ENCODE data around the gene PRDX5.
A peak's percentile ranks its signal among the peaks of the same experiment; 100 is the strongest.

Gene PRDX5

DNA sequence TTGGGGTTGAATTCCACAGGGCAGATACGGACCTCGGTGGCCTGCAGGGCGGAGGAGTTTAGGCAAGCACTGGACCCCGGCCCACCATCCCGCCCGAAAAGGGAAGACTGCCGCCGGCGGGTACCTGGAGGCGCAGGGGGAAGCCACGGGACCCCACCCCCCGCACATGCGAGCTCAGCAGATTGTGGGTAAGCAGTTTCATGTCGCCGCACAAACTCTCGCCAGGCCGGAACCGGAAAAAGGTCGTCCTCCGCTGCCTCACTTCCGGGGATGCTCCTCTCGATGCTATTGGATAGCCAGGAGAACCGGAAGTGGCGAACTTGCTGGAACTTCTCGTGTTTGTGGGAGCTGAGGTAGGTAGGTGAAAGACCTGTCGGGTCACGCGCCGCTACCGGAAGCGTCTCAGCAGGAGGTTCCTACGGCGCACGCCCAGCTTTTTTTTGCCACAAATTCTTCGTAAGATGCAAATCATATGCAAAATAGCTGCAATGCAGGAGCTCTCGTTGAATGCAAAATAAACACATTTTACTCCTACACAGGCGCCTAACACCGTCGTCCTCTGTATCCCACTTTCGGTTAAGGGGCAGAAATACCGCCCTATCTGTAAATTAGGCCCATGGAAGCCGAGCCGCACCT is 478 bp upstream of the PRDX5 start, which contains the start of gene TRMT112:
TSS of gene TRMT112 (minus strand) at position 235 of the 636 bp plus-strand sequence. CDS start at position 202, 33 bp downstream.
- no peaks in the 10 kb centered on the region for H3K9me3 ChIP-seq
- TF ChIP-seq, protein P1, sequence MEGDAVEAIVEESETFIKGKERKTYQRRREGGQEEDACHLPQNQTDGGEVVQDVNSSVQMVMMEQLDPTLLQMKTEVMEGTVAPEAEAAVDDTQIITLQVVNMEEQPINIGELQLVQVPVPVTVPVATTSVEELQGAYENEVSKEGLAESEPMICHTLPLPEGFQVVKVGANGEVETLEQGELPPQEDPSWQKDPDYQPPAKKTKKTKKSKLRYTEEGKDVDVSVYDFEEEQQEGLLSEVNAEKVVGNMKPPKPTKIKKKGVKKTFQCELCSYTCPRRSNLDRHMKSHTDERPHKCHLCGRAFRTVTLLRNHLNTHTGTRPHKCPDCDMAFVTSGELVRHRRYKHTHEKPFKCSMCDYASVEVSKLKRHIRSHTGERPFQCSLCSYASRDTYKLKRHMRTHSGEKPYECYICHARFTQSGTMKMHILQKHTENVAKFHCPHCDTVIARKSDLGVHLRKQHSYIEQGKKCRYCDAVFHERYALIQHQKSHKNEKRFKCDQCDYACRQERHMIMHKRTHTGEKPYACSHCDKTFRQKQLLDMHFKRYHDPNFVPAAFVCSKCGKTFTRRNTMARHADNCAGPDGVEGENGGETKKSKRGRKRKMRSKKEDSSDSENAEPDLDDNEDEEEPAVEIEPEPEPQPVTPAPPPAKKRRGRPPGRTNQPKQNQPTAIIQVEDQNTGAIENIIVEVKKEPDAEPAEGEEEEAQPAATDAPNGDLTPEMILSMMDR (IDR thresholded peaks at IDR 0.05) = no peak
- H3K27me3 ChIP-seq = no peaks in the 10 kb centered on the region
- peaks cover 55% of the 10 kb centered on the region for H3K36me3 ChIP-seq
- peak within 1 kb of the TSS; percentile 96 for H3K27ac ChIP-seq
- H3K4me1 ChIP-seq (ENCODE audit: control insufficient read depth in 1 of 2, insufficient read depth in 1 of 2, low read depth in 1 of 2, low read length in 1 of 2) = peaks cover 26 to 31% of the 10 kb centered on the region in 2 experiments
- peak within 1 kb of the TSS; percentile 75 to 81 for H3K4me3 ChIP-seq (ENCODE audit: low read depth in 1 of 2, low read length in 1 of 2)

DNA sequence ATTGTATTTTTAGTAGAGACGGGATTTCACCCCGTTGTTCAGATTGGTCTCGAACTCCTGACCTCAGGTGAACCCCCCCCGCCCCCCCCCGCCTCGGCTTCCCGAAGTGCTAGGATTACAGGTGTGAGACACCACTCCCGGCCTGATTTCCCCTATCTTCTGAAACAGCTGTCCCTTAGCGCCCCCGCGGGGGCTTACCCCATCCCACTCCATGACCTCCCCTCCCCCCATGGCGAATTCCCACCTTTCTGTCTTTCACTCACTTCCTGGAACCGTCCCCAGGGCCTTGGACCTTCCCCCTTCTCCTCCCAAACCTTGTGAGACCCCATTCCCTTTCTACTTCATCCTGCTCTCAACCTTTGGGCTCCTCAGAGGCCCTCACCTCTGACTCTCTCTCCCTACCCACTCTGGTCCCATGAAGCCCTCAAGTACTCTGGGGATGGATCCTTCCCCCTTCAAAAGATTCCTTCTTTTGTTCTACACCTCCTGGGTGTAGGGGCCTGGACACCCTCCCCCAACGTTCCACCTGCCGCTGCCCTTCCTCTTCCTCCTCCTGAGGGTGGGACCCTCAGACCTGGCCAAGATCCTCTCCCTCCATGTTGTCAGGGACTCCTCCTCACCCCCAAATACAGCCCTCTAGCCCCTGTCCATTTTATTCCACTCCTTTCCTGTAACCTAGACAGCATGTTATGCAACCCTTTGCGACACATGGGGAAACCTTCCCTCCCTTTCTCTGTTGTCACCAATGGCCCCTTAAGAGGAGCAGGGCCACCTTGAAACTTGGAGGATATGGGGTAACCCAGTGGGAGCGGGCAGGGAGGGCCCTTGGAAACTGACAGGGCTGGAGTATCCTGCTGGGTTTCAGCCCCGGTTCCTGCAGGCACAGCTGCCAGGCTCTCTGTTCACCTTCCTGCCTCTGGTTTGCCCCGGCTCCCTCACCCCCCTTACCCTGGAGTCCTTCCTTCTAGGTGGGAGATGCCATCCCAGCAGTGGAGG is 1.1 kb downstream of the PRDX5 start:
- TF ChIP-seq, protein P1 (IDR thresholded peaks at IDR 0.05) = no peak
- H3K4me3 ChIP-seq (ENCODE audit: low read depth in 1 of 2, low read length in 1 of 2) = peak overlapping the region; percentile 75 to 81

DNA sequence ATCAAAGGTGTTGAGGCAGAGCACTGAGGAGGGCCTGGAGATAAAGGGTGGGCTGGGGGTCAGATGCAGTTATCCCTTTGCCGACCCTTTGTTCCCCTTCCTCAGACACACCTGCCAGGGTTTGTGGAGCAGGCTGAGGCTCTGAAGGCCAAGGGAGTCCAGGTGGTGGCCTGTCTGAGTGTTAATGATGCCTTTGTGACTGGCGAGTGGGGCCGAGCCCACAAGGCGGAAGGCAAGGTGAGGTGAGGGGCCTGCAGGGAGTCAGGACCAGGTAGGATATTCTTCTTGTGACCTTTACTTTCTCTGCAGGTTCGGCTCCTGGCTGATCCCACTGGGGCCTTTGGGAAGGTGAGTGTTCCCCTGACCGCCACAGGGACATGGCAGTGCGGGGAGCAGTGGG is 2.6 kb downstream of the PRDX5 start:
- H3K36me3 ChIP-seq = peaks cover 43% of the 10 kb centered on the region
- peaks cover 22 to 31% of the 10 kb centered on the region in 2 experiments for H3K4me1 ChIP-seq (ENCODE audit: control insufficient read depth in 1 of 2, insufficient read depth in 1 of 2, low read depth in 1 of 2, low read length in 1 of 2)
- no peaks in the 10 kb centered on the region for H3K9me3 ChIP-seq
- TF ChIP-seq, protein P1 (IDR thresholded peaks at IDR 0.05) = no peak
- no peak overlapping the region for H3K4me3 ChIP-seq (ENCODE audit: low read depth in 1 of 2, low read length in 1 of 2)
- no peaks in the 10 kb centered on the region for H3K27me3 ChIP-seq
- peak overlapping the region; percentile 96 for H3K27ac ChIP-seq

More for the DNA sequence above, 1.1 kb downstream of the PRDX5 start:
- peaks cover 22 to 31% of the 10 kb centered on the region in 2 experiments for H3K4me1 ChIP-seq (ENCODE audit: control insufficient read depth in 1 of 2, insufficient read depth in 1 of 2, low read depth in 1 of 2, low read length in 1 of 2)
- peak overlapping the region; percentile 96 for H3K27ac ChIP-seq
- no peaks in the 10 kb centered on the region for H3K9me3 ChIP-seq
- peaks cover 58% of the 10 kb centered on the region for H3K36me3 ChIP-seq
- no peaks in the 10 kb centered on the region for H3K27me3 ChIP-seq

DNA sequence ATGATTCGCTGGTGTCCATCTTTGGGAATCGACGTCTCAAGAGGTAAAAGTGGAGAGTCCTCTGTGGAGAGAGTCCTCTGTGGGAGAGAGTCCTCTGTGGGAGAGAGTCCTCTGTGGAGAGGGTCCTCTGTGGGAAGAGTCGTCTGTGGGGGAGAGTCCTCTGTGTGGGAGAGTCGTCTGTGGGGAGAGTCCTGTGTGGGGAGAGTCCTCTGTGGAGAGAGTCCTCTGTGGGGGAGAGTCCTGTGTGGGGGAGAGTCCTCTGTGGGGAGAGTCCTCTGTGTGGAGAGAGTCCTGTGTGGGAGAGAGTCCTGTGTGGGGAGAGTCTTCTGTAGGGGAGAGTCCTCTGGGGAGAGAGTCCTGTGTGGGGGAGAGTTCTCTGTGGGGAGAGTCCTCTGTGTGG is 3.1 kb downstream of the PRDX5 start:
- peaks cover 22 to 31% of the 10 kb centered on the region in 2 experiments for H3K4me1 ChIP-seq (ENCODE audit: control insufficient read depth in 1 of 2, insufficient read depth in 1 of 2, low read depth in 1 of 2, low read length in 1 of 2)
- TF ChIP-seq, protein P1 (IDR thresholded peaks at IDR 0.05) = no peak
- H3K4me3 ChIP-seq (ENCODE audit: low read depth in 1 of 2, low read length in 1 of 2) = no peak overlapping the region

DNA sequence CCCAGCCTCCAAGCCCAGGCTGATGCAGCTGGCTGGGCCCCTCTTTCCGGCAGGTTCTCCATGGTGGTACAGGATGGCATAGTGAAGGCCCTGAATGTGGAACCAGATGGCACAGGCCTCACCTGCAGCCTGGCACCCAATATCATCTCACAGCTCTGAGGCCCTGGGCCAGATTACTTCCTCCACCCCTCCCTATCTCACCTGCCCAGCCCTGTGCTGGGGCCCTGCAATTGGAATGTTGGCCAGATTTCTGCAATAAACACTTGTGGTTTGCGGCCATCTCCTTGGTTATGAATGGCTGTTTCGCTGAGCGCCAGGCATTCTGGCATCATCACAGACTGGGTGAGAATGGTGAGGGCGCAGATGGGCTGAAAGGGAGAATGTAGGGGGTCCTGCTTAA is 3.6 kb downstream of the PRDX5 start:
- Histone ChIP-seq H3K4me3 (ENCODE audit: low read depth in 1 of 2, low read length in 1 of 2) (no peak overlapping the region), H3K27ac (peak overlapping the region; percentile 96), H3K4me1 (ENCODE audit: control insufficient read depth in 1 of 2, insufficient read depth in 1 of 2, low read depth in 1 of 2, low read length in 1 of 2) (peaks cover 22 to 26% of the 10 kb centered on the region in 2 experiments)

More for the DNA sequence above, 3.1 kb downstream of the PRDX5 start:
- Histone ChIP-seq H3K27ac (peak overlapping the region; percentile 96), H3K27me3 (no peaks in the 10 kb centered on the region), H3K36me3 (peaks cover 38% of the 10 kb centered on the region), H3K9me3 (no peaks in the 10 kb centered on the region)

More for the DNA sequence above, 3.6 kb downstream of the PRDX5 start:
- Histone ChIP-seq H3K36me3 (peaks cover 33% of the 10 kb centered on the region), H3K27me3 (no peaks in the 10 kb centered on the region), H3K9me3 (no peaks in the 10 kb centered on the region)
- TF ChIP-seq, protein P1 (IDR thresholded peaks at IDR 0.05) = no peak
